ENCODE measurements around the gene CSF1.

The CSF1 gene

DNA sequence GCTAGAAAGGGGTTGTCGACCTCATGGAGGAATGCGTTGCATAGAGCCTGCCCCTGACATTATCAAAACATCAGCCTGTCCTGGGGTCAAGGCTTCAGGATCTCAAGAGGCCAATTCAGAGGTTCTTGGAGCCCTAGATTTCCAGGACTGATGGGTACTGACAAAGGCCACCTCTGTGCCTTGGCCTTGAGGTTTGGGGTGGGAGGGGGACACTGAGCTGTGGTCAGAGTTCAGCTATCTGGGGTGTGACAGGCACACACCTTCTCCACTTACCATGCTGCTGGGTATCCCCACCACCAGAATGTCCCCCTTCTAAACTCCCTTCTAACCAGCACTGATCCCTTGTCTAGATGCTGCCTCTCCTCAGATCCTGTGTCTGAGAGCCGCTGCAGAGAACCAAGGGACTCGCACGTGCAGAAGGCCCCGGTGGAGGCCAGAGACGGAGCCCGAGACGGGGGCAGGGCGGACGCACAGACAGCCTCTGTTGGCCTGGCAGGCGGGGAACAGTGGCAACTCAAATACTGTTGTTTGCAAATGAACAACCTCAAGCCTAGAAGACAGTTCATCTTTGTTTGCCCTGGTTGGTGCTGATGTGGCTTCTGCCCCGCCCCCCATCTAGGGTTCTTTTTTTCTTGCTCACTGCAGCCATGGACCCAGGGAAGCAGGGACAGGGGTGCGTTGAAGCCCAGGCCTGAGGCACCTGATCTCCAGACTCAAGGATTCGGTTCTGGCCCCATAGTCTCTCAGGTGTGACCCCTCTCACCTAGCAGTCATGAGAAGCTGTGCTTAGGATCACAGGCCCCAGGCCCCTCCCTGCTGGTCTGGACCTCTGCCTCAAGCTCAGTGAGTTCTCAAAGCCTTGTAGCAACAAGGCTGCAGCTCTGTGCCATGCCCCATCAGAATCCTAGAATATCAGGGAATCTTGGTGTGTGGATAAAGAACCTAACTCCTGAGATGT is 28.1 kb upstream of the CSF1 start:
- DNase-seq: no peak

GRCh38 chr1:109883248-109883955 is 27.2 kb upstream of the CSF1 start:
- DNase-seq: no peak

- no peak for DNase-seq
Measured at GRCh38 chr1:109884242-109884891, 26.3 kb upstream of the CSF1 start.

DNA sequence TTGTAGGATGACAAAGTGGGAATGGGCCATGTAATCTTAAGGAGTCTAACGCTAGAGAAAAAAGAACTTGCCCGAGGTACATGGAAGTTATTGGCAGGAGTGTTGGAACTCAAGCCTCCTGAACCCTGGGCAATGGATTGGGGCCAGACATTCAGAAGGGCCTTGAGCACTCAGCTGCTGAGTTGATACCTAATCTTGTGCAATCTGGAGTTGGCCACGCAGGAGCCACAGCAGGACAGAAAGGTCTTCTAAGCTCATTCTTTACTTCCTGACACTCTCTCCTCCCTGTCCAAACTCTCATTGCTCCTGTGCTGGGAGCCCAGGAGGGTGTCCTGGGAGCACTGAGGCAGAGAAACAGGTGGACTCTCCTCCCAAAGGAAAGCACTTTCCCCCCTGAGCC is 25.1 kb upstream of the CSF1 start:
- DNase-seq: no peak

GRCh38 chr1:109886827-109887226 is 23.8 kb upstream of the CSF1 start:
- DNase-seq: no peak

DNA sequence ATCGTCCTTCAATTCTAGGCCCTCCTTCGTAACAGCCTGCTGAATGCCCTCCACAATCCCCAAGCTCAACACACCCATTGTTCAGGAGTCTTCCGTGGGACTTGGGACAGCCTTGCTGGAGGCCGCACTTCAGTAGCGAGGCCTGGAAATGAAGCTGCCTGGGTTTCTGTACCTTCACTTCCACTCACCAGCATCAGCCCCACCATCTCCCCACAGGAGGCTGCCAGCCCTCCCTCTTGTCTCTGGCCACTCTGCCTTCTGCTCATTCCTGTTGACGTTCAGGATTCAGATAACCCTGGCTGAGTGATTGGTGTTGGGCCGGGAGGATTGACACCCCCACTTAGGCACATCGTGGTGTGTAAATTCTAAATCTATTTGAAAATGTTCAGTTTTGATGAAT is 23.4 kb upstream of the CSF1 start:
- no peak for DNase-seq

- no peak for DNase-seq
Measured at GRCh38 chr1:109887884-109888283, 22.8 kb upstream of the CSF1 start.

DNA sequence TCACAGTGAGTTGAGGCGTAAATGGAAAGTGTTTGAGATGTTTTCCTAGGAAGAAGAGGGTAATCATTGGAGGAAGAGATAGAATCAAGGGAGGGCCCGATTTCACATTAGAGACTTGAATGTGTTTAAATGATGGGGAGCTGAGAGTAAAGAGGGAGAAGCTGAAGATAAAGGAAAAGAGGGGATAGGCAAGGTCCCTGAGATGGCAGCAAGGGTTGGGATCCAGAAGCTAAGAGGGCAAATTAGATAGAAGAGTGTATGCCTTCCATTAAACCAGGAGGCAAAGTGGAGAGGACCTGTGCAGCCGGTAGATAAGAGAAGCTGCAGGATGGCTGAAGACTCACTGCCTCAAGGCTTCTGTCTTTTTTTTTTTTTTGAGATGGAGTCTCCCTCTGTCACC is 21.6 kb upstream of the CSF1 start:
- DNase-seq: no peak

DNA sequence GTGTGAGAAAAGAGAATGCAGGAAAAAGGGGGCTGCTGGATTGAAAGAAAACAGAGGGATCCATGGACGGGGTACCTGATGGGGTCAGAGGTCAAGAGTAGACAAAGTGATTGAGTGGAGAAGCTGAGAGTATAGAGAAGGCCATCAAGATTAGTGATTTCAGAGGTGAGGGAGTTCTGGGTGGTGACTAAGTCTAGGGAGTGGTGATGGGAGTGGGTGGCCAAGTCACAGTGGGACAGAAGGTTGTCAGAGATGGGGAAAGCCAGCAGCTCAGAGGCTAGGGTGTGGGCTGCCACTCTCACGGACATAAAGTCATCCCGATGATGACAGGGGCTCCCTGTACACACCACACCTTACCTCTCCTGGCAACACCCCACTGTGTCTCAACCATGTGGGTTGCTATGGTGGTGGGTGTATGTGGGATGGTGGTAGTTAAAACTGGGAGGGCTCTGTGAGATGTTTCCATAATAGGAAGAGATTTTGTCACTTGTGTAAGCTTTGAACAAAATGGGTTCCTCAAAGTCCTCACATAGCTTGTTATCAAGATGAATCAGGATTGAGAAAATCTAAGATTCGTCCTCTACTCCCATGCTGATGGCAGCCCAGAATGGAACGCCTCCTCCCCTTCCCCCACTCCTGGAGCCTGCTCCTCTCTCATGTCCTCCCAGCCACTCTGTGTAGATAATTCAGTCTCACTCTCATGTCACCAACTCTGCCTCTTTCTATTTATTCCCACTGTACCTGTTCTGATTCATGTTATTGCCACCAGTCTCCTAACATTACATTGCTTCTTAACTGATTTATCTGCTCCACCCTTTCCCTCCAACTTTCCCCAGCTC is 20.3 kb upstream of the CSF1 start:
- DNase-seq: no peak

- no peak for DNase-seq
Measured at GRCh38 chr1:109891930-109892329, 18.7 kb upstream of the CSF1 start.

DNA sequence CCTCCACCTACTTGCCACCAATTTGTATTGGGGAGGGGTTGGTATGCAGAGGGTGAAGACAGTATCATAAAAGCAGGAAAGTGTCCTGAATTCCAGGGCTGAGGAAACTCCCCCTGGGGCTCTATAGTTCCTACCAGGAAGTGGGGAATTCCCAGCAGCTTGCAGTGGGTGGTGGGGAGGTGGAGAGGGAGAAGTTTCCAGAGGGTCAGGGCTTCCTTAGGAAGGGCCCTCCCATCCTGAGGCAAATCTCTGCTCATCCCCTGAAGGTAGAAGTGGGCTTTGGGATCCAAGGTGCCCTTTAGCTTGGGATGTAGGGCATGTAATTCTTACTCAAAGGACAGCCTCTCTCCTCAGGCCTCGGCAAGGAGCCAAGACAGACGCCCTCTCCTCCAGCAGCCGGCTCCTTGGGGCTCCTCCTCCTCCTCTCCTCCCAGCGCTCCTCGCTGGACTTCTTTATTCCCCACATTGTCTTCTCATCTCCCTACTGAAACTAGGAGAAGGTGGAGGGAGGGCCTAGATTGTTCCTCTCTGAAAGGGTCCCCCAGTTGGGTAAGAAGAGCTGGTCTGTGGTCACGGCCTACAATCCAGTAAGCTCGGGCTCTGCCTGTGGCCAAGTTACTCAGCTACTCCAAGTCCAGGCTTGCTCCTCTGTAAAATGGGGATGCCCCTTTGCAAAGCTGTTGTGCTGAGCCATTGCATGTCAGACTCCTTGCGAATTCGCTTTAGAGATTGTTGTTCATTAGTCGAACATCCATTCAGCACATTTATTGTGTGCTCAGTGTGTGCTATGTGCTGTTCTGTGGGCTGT is 17.9 kb upstream of the CSF1 start:
- DNase-seq: no peak

DNA sequence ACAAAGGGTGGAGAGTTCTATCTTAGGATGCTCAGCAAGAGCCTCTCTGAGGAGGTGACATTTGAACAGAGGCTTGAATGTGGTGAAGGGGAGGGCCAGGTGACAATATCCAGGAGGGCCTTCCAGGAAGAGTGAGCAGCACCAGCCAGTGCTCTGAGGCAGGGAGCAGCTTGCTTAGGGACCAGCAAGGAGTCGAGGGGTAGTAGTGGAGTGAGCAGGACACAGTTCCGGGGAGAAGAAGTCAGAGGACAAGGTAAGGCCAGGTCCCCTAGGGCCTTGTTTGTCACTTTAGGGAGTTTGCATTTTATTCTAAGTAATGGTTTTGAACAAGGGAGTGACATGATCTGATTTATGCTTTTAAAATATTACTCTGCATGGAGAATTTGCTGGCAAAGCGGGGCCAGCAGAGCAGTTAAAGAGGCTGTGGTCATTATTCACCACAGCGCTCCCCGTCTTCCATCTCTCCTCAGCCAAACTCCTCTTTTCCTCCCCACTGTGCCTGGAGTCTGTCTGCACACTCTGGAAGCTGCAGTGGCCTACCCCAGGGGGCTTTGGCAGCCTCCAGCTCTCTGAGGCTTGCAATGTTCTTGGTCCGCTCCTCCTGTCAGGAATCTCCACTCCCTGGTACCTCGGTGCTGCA is 17.0 kb upstream of the CSF1 start:
- DNase-seq: no peak

- no peak for DNase-seq
Measured at GRCh38 chr1:109894823-109895719, 15.6 kb upstream of the CSF1 start.

- DNase-seq: no peak
Measured at GRCh38 chr1:109895720-109896504, 14.7 kb upstream of the CSF1 start.

- no peak for DNase-seq
Measured at GRCh38 chr1:109896681-109897080, 14.0 kb upstream of the CSF1 start.

DNA sequence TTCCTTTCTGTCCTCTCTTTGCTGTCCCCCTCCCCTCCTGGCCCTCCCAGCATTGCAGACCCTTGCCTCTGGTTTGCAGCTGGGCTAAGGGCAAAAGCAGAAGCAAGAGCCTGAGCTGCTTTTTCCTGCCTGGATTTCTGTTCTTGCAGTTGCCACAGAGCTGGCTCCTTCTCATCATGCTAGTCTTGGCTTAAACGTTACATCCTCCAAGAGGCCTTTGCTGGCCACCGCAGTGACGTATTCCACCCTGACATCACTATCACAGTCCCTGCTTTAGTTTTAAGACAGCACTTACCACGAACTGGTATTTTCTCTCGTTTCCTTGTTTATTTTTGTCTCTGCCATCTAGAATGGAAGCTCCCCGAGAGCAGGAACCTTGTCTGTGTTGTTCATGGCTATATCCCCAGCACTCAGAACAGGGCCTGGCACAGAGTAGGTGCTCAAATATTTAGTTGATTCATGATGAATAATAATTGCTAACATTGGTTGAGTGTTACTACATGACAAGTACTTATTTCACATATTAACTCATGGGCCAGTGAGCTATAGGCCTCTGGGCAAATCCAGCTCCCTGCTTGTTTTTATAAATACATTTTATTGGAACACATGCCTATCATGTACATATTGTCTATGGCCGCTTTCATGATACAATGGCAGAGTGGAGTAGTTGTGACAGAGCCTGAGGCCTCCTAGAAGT is 13.2 kb upstream of the CSF1 start:
- DNase-seq: no peak

GRCh38 chr1:109898842-109899241 is 11.8 kb upstream of the CSF1 start:
- no peak for DNase-seq

- DNase-seq: no peak
Measured at GRCh38 chr1:109901141-109901523, 9.5 kb upstream of the CSF1 start.
